ENCODE results near the gene TMSB10. TPM values are rescaled to one million over a fixed set of nuclear protein-coding genes. Genes with fewer than 3 reads are reported as not detected.

The TMSB10 gene
- total RNA-seq, 2 experiments from 2014 or later = 1,969 to 2,001 TPM

DNA sequence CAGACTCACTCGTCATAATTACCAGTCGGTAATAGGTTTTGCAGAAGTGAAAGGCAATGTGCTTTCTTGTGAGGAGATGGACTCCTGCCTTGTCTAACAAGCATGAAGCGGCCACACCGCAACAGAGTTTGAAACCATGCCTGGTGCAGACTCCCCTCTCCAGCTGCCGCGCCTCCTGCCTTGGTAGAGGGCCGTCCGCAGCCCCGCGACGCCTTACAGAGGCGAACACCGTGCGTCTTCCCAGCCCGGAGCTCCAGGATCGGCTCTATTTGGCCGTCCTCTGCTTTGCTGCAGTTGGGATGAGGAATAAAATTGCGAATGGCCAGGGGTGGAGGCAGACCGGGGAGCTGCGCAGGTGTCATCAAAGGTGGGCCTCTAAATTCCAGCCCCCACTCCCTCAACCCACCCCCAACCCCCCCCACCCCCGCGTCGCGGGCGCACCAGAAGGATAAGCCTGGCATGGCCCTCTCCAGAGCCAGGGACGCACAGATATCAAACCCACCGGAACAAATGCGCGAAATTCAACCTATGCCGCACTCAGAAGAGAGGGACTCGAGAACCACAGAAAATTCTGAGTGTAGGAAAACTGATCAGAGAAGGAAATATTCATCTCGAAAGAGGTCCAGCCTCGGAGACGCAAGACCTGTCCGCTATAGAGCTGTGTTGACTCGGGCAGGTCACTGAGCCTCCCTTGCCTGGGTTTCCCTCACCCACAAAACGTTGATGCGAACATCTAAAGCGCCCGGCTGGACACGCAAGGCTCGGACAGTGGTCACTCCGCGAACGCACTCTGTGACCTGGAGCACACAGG is 25.7 kb upstream of the TMSB10 start:
- H3K36me3 Mint-ChIP-seq (ENCODE audit: low read depth) = peaks cover 60% of the 10 kb centered on the region
- ATAC-seq (ENCODE audit: poor library complexity) (peak; percentile 9), DNase-seq (peak in 2 of 14 experiments; percentile 45 to 49)
- intact Hi-C loops (cut with DNase I, micrococcal nuclease) = no loop called here
- no peaks in the 10 kb centered on the region for H3K9me3 ChIP-seq (ENCODE audit: control insufficient read depth in 1 of 2, insufficient read depth in 1 of 2, low read length in 2 of 2)
- ChIA-PET CTCF (interaction anchor here (3.2 to 5.8 kb wide), 3 partner anchors 14 to 46 kb away, joined by 16 to 56 read pairs (median 27); partner anchors contain the start of gene TMSB10), POLR2A (interaction anchor here (0.6 to 8.2 kb wide), 23 partner anchors 9 to 421 kb away, joined by 3 to 215 read pairs (median 6); partner anchors contain the start of genes DNAH6, SUCLG1 and TMSB10)
- H3K4me1 ChIP-seq (ENCODE audit: insufficient read depth, low read length) = peaks cover 53% of the 10 kb centered on the region
- H3K4me3 Mint-ChIP-seq = peak overlapping the region; percentile 87
- H3K27ac Mint-ChIP-seq = peak overlapping the region; percentile 92
- H3K27me3 Mint-ChIP-seq = no peaks in the 10 kb centered on the region
- TF ChIP-seq, protein P1, sequence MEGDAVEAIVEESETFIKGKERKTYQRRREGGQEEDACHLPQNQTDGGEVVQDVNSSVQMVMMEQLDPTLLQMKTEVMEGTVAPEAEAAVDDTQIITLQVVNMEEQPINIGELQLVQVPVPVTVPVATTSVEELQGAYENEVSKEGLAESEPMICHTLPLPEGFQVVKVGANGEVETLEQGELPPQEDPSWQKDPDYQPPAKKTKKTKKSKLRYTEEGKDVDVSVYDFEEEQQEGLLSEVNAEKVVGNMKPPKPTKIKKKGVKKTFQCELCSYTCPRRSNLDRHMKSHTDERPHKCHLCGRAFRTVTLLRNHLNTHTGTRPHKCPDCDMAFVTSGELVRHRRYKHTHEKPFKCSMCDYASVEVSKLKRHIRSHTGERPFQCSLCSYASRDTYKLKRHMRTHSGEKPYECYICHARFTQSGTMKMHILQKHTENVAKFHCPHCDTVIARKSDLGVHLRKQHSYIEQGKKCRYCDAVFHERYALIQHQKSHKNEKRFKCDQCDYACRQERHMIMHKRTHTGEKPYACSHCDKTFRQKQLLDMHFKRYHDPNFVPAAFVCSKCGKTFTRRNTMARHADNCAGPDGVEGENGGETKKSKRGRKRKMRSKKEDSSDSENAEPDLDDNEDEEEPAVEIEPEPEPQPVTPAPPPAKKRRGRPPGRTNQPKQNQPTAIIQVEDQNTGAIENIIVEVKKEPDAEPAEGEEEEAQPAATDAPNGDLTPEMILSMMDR (IDR thresholded peaks at IDR 0.05) = no peak
- H3K27ac ChIP-seq (ENCODE audit: low read depth in 1 of 2, low read length in 2 of 2) = peak overlapping the region; percentile 61 to 79
- H3K4me3 ChIP-seq (ENCODE audit: low read length) = peak overlapping the region; percentile 91
- no peaks in the 10 kb centered on the region for H3K9me3 Mint-ChIP-seq
- H3K4me1 Mint-ChIP-seq (ENCODE audit: low read depth) = peaks cover 70% of the 10 kb centered on the region
- peaks cover 3% of the 10 kb centered on the region for H3K36me3 ChIP-seq (ENCODE audit: insufficient read depth, low read length)
- no peaks in the 10 kb centered on the region for H3K27me3 ChIP-seq (ENCODE audit: control insufficient read depth in 1 of 2, insufficient read depth in 2 of 2, low read length in 2 of 2)

DNA sequence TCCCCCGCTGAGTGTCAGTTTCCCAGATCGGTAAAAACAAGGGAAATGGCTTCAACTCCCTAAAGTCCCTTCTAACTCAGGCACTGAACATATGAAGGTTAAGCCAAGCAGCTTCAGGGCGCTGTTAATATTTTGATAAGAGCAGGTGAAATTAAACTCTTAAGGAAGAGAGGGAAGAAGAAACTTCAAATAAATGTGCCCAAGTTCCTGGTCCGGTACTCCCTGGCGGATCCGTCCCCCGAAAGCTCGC is 25.1 kb upstream of the TMSB10 start:
- Histone ChIP-seq H3K27me3 (ENCODE audit: control insufficient read depth in 1 of 2, insufficient read depth in 2 of 2, low read length in 2 of 2) (no peaks in the 10 kb centered on the region), H3K27ac (ENCODE audit: low read depth in 1 of 2, low read length in 2 of 2) (peak overlapping the region; percentile 61 to 79), H3K36me3 (ENCODE audit: insufficient read depth, low read length) (no peaks in the 10 kb centered on the region), H3K9me3 (ENCODE audit: control insufficient read depth in 1 of 2, insufficient read depth in 1 of 2, low read length in 2 of 2) (no peaks in the 10 kb centered on the region), H3K4me1 (ENCODE audit: insufficient read depth, low read length) (peaks cover 47% of the 10 kb centered on the region), H3K4me3 (ENCODE audit: low read length) (peak overlapping the region; percentile 91)
- Mint-ChIP-seq H3K9me3 (no peaks in the 10 kb centered on the region), H3K27me3 (no peaks in the 10 kb centered on the region), H3K27ac (peak overlapping the region; percentile 92), H3K4me1 (ENCODE audit: low read depth) (peaks cover 64% of the 10 kb centered on the region), H3K4me3 (peak overlapping the region; percentile 87), H3K36me3 (ENCODE audit: low read depth) (peaks cover 54% of the 10 kb centered on the region)
- ATAC-seq (ENCODE audit: poor library complexity) (no peak), DNase-seq (no peak)
- TF ChIP-seq, protein P1 (IDR thresholded peaks at IDR 0.05) = no peak
- CTCF ChIA-PET = interaction anchor here (0.7 to 5.8 kb wide), 4 partner anchors 13 to 45 kb away, joined by 3 to 56 read pairs (median 22); partner anchors contain the start of gene TMSB10
- POLR2A ChIA-PET = interaction anchor here (0.6 to 8.2 kb wide), 23 partner anchors 9 to 1560 kb away, joined by 3 to 215 read pairs (median 7); partner anchors contain the start of genes DNAH6, SUCLG1 and TMSB10
- intact Hi-C loops (cut with DNase I, micrococcal nuclease) = no loop called here

DNA sequence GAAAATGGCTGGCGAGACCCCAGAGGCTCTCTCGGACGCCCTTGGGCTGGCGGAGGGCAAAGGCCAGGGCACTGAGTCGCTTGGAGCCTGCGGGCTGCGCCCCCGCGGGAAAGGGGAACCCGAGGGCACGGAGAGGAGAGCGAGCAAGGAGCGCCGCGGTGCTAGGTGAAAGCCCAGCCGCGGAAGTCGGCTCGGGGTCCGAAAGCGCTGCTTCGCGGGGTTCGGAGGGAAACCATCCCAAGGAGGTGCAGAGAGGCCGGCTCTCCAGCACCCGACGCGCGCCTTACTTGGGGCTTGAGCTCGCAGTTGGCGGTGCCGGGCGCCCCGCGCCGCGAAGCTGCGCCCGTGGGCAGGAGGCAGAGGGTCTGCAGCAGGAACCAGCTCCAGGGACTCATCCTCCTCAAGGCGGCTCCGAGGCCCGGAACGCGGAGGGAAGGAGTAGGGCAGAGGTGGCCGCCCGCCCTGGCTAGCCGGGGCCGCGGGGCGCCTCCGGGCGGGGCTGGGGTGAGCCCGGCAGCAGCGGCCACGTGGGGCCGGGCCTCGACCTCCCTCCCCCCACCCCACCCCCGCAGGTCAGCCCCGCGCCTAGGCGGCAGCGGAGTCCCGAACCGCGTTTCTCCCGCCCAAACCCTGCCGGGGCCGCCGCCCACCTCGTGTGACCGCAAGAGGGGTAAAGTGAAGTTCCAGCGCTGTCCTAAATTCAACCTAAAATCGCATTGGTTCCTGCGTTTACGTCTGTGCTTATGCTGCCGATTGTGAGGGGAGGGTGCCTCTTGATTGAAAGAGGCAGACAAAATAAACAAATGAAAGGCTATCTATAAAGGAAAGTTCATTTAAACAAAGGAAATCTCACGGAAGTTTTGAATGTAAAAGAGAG is 24.6 kb upstream of the TMSB10 start, which contains the start of gene TRABD2A:
Gene TRABD2A, minus strand, starts transcription at position 440 of the 877 bp plus-strand sequence. Its CDS starts 45 bp downstream, at position 395.
- TF ChIP-seq, protein P1 (IDR thresholded peaks at IDR 0.05) = no peak
- intact Hi-C loops (cut with DNase I, micrococcal nuclease) = no loop called here
- DNase-seq (peak in 11 of 14 experiments; percentile 32 to 80 (median 56)), ATAC-seq (ENCODE audit: poor library complexity) (peak; percentile 53)
- H3K27ac ChIP-seq (ENCODE audit: low read depth in 1 of 2, low read length in 2 of 2) = peak within 1 kb of the TSS; percentile 64 to 79
- no peaks in the 10 kb centered on the region for H3K9me3 ChIP-seq (ENCODE audit: control insufficient read depth in 1 of 2, insufficient read depth in 1 of 2, low read length in 2 of 2)
- H3K27me3 Mint-ChIP-seq = no peaks in the 10 kb centered on the region
- peak within 1 kb of the TSS; percentile 98 for H3K4me3 Mint-ChIP-seq
- no peaks in the 10 kb centered on the region for H3K9me3 Mint-ChIP-seq
- peaks cover 42% of the 10 kb centered on the region for H3K4me1 ChIP-seq (ENCODE audit: insufficient read depth, low read length)
- H3K27ac Mint-ChIP-seq = peak within 1 kb of the TSS; percentile 92
- no peaks in the 10 kb centered on the region for H3K36me3 ChIP-seq (ENCODE audit: insufficient read depth, low read length)
- CTCF ChIA-PET = interaction anchor here (0.7 to 5.8 kb wide), 11 partner anchors 13 to 389 kb away, joined by 3 to 56 read pairs (median 5); partner anchors contain the start of gene TMSB10
- peak within 1 kb of the TSS; percentile 91 for H3K4me3 ChIP-seq (ENCODE audit: low read length)
- POLR2A ChIA-PET = interaction anchor here (0.6 to 8.2 kb wide), 33 partner anchors 8 to 1560 kb away, joined by 3 to 215 read pairs (median 7); partner anchors contain the start of genes DNAH6, KCMF1, SUCLG1 and TMSB10
- H3K4me1 Mint-ChIP-seq (ENCODE audit: low read depth) = peaks cover 59% of the 10 kb centered on the region
- peaks cover 49% of the 10 kb centered on the region for H3K36me3 Mint-ChIP-seq (ENCODE audit: low read depth)
- H3K27me3 ChIP-seq (ENCODE audit: control insufficient read depth in 1 of 2, insufficient read depth in 2 of 2, low read length in 2 of 2) = no peaks in the 10 kb centered on the region

Measured in CD4-positive, alpha-beta T cell (primary cell).